GM21825 (cell line): ENCODE data around the gene NUP133.
"Not testable (repeated sequence)": the region's sequence is repeated elsewhere in the genome, so short reads cannot be mapped to it uniquely, and the experiment has no call there.

ENCODE experiments used
- ATAC-seq: cut with Tn5 transposase; IDR thresholded peaks from one replicate; pipeline ENCODE4 v1.9.1; 2021; ENCODE audit warnings: mild to moderate bottlenecking, moderate library complexity; ENCODE audit not compliant: unreplicated experiment

Gene NUP133

DNA sequence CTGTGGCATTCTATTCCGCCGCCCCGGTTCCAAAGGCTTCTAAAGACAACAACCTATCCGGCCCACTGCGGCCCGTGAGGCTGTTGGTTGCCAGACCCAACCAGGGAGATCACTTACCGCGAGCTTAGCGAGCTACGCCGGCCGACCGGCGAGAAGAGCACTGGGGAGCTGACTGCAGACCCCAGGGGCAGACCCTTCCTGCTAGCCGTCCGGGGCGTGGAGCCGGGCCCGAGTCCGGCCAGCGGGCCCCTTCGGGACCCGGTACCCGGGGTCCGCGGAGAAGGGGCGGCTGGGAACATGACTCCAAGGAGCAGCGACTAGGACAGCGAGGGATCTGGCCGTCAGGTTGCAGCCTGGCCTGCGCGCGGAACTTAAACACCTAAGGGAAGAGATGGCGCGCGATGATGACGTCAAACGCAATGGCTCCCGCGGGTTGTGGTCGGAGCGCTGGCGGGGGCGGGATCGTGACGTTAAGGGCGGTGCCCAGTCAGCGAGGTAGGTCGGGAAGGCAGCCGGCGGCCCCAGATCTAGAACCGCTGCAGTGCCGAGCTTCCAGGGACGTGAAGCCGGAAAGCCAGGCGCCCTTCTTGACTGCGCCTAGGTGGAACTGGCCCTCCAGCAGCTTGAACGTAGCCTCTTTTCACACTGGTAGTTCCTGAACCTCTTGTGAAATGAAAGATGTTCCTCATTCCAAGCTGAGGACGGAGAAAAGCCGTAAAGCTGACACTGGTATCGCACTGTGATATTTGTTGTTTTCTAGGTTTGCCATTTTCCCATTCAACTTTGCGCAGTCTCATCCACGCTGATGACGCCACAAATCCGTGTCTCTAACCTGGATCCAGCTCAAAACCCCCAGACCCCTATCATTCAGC lies at the start of gene NUP133:
NUP133 (minus strand) TSS at position 391 of the 872 bp plus-strand sequence; CDS start at position 299, 92 bp downstream.
- ATAC-seq, result peak; percentile 94

DNA sequence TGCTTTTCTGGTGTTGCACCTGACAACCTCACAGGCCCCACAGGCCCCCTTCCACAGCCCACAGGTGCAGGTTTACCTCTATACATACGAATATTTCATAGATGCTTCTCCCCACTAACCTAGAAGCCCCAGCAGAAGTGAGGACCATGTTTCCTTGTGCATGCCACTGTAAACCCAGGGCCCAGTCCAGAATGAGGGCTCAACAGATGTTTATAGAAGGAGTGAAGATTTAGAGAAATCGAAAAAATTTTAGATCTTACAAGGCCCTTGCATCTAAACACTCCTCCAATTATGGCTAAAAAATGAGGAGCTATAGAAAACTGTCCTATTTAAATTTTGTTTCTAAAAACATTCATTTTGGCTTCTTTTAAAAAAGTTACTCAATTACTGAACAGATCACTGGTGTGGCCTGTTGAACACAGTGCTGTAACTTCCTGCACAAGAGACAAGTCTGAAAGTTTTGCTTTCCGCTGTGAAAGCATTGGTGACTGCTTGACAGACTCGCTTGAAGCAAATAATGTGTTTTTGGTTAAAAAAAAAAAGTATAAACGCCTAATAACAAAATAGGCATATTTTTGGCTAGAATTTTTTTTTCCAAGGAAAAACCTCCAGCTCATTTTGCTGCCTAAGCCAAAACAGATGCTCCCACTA lies 49.2 kb upstream of the NUP133 start:
- peak; percentile 21 for ATAC-seq

DNA sequence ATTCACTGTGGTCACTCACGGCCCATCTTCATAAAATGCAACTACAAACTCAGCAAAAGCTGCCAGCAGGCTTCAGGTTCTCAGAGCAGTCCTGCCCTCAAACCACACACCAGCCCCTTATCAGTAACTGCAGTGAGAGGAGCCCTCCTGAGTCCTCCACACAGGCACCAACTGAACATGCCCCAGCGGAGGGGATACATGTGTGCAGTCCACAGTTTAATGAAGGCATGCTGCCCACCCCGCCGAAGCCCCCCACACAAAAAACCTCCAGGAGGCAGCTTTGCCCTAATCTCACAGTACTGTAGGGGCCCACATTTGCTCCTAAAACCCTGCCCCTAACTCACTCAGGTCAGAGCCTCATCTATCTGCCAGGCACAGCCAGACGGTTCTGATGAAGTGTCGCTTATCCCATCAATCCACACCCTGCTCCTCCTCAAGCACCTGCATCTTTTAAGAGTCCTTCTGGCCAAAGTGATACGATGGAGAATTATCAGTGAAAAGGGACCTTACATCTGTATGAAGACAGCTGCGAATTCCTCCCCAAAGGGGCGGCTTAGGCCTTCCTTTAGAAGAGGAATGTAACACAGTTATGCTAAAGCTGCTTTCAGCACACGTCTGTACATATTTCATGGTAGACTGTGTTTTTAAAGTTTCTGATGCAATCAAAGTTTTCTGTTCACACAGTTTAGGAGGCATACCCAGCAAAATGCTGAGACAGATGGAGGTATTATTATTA lies 46.9 kb upstream of the NUP133 start:
- ATAC-seq, result no peak

DNA sequence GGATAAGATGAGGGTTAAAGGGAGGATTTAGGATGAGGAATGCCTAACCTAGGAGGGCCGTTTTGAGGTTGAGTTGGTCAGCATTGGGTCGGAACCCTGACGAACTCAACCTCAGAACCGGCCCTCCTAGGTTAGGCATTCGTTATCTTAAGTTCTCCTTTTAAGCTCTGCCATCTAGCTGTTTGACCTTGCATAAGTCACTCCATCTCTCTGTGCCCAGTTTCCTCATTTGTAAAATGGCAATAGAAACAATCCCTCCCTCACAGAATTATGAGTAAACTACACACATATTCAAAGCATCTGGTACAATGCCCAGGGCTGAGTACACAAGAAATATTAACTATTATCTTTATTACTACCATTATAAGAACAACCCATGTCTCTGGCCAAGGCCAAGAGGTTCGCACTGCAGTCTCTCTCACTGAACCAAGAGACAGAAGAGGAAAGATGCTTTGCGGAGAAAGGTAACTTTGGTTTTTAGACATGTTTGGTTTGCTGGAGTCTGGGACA lies 45.5 kb upstream of the NUP133 start:
- ATAC-seq, result no peak

DNA sequence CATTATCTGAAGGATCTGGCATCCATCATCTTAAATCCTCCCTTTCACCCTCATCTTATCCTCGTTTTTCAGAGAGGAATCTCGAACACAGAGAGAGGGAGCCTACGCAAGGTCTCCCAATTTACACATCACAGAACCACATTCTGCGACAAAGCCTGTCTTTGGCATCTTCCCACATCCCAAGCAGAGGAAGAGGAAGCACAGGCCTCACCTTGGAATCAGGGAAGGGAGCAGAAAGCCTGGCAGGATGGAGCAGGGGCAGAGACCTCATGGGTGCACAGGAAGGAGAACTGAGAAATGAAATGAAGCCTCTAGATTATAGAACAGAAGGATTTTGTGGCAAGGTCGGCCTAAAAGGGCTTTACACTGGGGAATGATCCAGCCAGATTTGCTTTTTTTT lies 44.6 kb upstream of the NUP133 start:
- ATAC-seq, result no peak

DNA sequence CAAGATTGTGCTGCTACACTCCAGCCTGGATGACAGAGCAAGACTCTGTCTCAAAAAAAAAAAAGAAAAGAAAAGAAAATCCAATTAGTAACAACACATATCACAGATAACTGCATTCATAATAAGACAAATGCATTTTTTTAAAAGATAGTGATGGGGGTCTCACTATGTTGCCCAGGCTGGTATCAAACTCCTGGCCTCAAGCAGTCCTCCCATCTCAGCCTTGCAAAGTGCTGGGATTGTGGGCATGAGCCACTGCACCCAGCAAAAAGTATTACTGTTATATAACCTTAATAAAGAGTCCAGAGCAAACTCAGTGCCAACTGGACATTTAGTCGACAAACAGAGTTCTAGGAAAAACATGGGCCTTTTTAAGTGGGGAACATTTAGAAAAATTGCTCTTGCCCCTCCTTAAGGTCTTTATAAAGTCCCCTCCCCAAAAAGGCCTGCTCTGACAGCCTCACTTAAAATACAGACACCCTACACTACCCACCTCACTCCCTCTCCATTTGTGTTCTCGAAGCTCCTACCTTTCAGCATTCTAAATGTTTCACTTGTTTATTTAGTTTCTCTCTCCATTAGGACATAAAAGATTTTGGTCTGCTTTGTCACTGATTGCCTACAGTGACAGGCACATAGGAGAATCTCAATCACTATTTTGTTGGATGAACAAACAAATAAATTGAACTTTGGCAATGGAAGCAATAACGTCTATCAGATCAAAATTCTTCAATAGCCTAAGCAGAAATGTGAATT lies 42.8 kb upstream of the NUP133 start:
- no peak for ATAC-seq

DNA sequence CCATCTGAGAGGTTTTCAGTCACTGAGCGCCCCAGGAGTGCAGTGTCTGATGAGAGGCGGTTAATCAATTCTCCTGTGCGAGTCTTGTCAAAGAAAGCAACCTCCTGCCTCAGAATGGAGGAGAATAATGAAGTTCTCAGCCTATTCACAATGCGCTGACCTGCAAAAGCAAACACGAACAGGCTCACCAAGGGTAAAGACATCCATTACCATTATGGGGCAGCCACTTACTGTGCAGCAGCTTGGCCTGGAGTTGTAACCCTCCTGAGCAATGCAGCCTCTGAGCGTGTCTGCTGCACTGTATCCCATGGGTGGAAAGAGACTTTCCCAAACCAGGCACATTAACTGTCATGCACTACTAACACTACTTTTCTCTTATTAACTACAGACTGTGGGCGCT lies 39.4 kb upstream of the NUP133 start:
- ATAC-seq, result no peak

DNA sequence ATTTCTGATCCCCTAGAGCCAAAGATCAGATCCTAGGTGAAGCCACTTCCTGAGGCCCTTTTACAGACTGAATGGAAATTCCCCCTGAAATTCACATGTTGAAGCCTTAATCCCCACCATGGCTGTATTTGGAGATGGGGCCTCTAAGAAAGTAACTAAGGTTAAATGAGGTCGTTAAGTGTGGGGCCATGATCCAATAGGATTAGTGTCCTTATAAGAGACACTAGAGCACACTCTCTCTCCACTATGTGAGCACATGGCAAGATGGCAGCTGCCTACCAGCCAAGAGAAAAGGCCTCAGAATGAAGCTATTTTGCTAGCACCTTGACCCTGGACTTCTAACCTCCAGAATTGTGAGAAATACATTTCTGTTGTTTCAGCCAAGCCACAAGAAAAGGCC lies 36.4 kb upstream of the NUP133 start:
- no peak for ATAC-seq

DNA sequence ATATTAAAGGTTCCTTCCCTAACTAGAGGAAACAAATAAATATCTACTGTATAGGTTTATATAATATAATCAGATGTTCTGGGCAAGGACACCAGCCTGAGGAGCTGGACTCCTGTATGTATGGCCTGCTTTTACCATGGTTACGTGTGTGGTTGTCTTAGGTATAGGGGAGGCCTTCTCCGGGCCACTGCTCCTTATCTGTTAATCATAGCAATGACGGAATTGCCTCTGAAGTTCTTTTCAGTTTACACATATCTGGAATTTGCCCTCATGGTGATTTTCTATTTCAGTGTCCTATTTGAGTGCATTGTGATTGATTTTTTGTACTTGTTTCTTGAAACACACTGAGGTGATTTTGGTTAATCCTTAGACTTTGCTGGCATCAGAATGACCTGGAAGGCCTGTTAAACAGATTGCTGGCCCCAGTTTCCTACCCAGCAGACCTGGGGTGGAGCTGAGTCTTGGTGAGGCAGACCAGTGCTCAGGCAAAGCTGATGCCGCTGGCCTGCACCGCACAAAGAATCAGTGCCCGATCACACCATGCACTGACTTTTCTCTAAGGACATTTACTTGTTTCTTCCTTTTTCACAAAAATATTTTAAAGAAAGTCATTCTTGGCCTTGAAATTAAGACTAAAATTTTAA lies 31.8 kb upstream of the NUP133 start:
- no peak for ATAC-seq

DNA sequence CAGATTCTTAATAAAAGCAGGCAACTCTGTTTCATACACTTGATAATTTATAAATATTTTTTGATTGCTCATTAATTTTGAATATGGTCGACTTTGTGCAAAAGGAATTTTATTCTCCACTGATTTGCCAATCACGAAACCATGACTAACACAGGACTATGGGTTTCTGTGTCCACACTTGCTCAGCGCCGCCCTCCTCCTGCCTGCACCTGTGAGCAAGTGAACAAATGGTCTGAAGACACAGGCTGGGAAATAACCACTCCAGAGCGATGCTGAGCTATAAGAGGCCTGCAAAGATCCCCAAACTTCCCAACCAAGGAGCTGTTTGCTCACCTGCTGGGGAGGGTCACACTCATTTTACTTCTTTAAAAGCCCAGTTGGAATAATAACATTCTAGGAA lies 30.8 kb upstream of the NUP133 start:
- no peak for ATAC-seq

DNA sequence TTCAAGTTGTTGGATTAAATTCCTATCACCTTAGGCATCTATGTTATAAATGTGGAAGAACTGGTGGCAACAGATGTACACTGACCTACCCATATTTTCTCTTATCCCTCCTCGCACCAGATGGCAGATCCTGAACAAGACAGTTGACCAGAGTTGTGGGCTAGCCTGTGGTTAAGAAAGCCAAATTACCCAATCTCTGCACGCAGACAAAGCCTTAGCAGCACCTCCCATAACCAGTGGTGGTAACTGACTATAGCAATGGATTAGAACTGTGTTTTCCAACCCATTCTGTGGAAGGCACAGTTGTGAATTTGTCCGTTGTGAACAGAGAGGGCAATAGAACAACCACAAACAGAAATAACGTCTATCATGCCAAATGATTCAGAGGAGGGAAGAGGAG lies 29.8 kb upstream of the NUP133 start:
- ATAC-seq, result no peak

DNA sequence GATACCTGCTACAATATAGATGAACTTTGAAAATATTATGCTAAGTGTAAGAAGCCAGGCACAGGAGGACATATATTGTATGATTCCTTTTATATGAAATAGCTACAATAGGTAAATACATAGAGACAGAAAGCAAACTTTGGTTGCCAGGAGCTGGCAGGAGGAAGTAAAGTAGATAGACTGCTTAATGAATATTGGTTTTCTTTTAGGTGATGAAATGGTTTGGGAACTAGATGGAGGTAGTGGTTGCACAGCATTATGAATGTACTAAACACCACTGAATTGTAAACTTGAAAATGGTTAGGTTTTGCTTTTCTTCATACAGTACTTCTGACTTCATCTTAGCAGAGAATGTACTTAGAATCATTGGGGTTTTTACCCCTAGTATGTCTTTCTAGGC lies 28.8 kb upstream of the NUP133 start:
- no peak for ATAC-seq

DNA sequence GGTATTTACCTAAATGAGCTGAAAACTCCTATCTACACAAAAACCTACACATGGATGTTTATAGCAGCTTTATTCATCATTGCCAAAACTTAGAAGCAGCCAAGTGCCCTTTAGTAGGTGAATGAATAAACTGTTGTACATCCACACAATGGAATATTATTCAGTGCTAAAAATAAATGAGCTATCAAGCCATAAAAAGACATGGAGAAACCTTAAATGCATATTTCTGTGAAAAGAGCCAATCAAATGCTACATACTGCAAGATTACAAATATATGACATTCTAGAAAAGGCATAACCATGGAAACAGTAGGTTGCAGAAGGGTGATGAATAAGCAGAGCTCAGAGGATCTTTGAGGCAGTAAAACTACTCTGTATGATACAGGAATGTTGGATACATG lies 27.1 kb upstream of the NUP133 start:
- no peak for ATAC-seq

DNA sequence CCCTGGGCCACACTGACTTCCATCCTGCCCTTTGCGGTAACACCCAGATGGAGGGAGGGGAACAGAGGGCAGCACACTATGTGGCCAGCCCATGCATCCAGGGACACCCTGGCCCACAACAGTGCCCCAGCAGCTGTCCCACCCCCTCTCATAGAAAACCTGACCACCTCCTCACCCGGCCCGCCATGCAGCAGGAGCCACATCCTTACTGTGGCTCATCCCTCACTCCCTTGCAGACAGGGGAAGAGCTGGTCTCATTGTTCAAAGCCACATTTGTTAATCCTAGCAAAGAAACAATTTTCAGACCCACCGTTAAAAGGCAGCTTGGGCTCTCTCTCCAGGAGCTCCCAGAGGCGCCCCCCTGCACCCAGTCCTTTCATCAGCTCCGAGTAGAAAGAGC lies 23.2 kb upstream of the NUP133 start:
- ATAC-seq, result no peak

DNA sequence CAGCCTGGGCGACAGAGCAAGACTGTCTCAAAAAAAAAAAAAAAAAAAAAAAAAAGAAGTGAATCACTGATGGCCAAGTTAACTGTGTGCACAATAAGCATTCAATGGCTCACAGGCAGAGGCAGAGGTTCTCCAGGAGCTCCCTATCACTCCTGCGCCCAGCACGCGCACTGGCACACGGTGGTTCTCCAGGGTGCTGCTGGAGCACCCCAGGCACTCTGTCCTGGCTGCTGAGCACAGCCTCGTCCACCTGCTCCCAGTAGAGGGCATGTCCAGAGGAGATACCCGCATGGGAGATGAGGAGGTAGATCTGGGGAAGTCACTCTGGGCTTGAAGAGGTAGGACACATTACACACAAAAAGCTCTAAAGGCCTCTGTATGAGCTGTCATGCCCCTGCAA lies 21.5 kb upstream of the NUP133 start:
- no peak for ATAC-seq

DNA sequence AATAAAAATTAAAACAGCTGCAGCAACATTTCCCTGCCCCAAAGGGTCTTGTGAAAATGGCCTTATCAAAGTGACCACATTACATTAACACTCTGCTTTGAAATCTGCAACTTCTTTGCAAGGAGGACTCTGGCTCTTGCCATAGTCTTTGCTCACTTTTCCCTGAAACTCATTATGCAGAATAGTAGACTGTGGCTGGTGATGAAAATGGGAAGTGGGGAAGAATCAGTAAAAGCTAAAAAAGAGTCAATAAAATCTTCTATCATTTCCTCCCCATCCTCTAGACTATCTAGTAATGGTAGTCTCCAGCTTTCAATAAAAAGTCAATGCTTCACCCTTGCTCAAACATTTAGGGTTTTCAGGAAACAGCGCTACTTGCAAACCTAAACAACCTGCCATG lies 18.6 kb upstream of the NUP133 start:
- ATAC-seq, result no peak

DNA sequence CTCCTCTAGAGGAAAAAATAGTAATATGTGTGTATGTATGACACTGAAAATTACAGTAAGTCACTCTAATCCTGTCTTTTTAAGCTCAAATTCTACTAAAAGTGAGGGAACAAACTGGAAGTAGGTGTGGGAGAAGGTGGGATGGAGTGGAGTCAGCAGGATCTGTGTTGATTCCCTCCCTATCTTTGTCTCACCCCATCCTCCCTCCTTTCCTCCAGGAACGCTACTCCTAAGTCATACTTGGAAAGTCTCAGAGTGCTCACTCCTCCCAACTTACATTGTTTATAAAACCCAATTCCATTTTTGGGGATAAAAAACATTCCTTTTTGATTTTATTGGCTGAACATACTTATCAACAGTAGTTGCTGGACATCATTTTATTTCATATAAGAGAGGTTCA lies 14.9 kb upstream of the NUP133 start:
- no peak for ATAC-seq

DNA sequence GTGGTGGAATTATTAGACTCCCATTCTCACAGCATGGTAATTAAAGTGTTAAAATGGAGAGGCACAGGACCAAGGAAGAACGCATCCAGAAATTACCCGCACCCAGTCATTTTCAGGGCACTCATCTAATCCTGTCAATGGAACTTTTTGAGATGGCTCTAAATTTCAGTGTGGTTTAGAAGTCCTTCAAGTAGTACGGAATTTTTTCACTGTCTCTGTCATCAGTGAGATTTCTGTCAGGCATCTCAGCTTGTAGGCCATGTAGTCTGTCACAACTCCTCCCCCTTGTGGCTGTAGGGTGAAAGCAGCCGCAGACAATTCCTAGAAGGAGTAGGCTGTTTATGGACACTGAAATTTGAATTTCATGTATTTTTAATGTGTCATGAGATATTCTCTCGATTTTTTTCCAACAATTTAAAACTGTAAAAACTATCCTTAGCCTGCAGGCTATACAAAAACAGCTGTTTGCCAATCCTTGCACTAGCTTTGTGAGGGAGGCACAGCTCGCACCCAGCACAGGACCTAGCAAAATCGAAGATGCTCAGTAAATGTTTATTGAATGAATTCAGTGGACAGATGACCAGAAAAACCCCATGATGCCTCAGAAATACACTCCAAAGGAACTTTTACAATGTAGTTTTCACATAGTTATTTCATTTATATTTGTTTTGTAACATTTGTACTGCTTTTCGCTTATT lies 6.6 kb upstream of the NUP133 start:
- ATAC-seq, result peak; percentile 72

DNA sequence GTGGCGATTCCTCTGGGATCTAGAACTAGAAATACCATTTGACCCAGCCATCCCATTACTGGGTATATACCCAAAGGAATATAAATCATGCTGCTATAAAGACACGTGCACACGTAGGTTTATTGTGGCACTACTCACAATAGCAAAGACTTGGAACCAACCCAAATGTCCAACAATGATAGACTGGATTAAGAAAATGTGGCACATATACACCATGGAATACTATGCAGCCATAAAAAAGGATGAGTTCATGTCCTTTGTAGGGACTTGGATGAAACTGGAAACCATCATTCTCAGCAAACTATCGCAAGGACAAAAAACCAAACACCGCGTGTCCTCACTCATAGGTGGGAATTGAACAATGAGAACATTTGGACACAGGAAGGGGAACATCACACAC lies 3.5 kb upstream of the NUP133 start:
- ATAC-seq, result not testable (repeated sequence)

DNA sequence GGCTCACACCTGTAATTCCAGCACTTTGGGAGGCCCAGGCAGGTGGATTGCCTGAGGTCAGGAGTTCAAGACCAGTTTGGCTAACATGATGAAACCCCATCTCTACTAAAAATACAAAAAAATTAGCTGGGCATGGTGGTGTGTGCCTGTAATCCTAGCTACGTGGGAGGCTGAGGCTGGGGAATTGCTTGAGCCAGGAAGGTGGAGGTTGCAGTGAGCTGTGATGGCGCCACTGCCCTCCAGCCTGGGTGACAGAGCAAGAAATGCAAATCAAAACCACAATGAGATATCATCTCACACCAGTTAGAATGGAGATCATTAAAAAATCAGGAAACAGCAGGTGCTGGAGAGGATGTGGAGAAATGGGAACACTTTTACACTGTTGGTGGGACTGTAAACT lies 3.1 kb upstream of the NUP133 start:
- ATAC-seq, result not testable (repeated sequence)
